ENCODE measurements around the gene DNM2. TPM values are rescaled to one million over a fixed set of nuclear protein-coding genes. Genes with fewer than 3 reads are reported as not detected.

Gene DNM2
- total and polyA plus RNA-seq, 10 of the 15 experiments (the other 5 are each of a cell fraction or from before 2014, with no cell fraction given) = 1.2 to 146 (median 68.9) TPM

DNA sequence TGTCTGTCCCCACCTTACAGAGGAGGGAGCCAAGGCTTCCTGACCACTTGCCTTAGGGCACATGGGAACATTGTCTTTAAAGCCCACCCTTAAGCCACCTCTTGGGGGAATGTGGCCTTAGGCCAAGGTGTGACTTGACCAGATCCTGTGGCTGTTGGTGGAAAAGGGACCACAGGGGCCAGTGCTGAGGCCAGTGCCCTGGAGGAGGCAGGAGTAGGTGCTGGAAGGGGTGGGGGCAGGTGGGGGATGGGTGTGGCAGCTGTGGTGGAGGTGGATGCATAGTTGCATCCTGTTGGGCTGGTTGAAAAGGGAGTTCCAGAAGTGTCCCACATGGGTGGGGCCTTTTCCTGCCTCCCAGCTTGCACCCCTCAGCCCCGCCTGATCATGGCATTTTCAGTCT, 44.8 kb downstream of the DNM2 start:
- H4K20me1 ChIP-seq (ENCODE audit: control insufficient read depth, insufficient read depth) = no peaks in the 10 kb centered on the region
- BruUV-seq (replicated peaks) = no TSS peak
- H3K27me3 ChIP-seq (replicated peaks in 1 of 2; ENCODE audit: control insufficient read depth in 2 of 2, insufficient read depth in 2 of 2, low read length in 1 of 2) = no peaks in the 10 kb centered on the region
- peaks cover 15% of the 10 kb centered on the region for H3K4me1 ChIP-seq (ENCODE audit: control insufficient read depth, insufficient read depth, low read length)
- ChIA-PET SMC1A (ENCODE audit: uncharacterized antibody, unreplicated experiment) (interaction anchor here (1.5 kb wide), 1 partner anchor 44 kb away, joined by 8 read pairs; the partner anchor contains the start of gene DNM2), CTCF (interaction anchor here (1.1 to 5.1 kb wide), 3 partner anchors 46 to 58 kb away, joined by 3 to 36 read pairs (median 3); partner anchors contain the start of gene DNM2), RAD21 (ENCODE audit: unreplicated experiment) (interaction anchor here (0.9 kb wide), 1 partner anchor 45 kb away, joined by 3 read pairs; the partner anchor contains the start of gene DNM2), POLR2A (interaction anchor here (0.5 kb wide), 1 partner anchor 834 kb away, joined by 4 read pairs; no protein-coding TSS in a partner anchor)
- FAIRE-seq = no peak
- no peak for ATAC-seq
- DNase-seq (ENCODE audit: low read depth, low spot score) = no peak
- in situ Hi-C loops (cut with MboI) = no loop called here
- H3K4me3 ChIP-seq = no peak overlapping the region
- TF ChIP-seq HDGF (IDR thresholded peaks at IDR 0.05) (no peak), CBX3 (IDR thresholded peaks at IDR 0.05; ENCODE audit: borderline replicate concordance, low read depth) (no peak), ZNF24 (IDR thresholded peaks at IDR 0.05) (no peak), NFYB (IDR thresholded peaks at IDR 0.05; ENCODE audit: insufficient read depth, low read depth, low read length) (no peak), POLR2AphosphoS5 (IDR thresholded peaks at IDR 0.05; ENCODE audit: low read length) (no peak), KLF5 (IDR thresholded peaks at IDR 0.05; ENCODE audit: partially characterized antibody) (no peak), SUZ12 (IDR thresholded peaks at IDR 0.05; ENCODE audit: unreplicated experiment) (no peak), ATF7 (IDR thresholded peaks at IDR 0.05; ENCODE audit: low read depth) (no peak), TAF1 (IDR thresholded peaks at IDR 0.05; ENCODE audit: borderline replicate concordance, low read depth, low read length) (no peak)
- TF ChIP-seq, protein P1, sequence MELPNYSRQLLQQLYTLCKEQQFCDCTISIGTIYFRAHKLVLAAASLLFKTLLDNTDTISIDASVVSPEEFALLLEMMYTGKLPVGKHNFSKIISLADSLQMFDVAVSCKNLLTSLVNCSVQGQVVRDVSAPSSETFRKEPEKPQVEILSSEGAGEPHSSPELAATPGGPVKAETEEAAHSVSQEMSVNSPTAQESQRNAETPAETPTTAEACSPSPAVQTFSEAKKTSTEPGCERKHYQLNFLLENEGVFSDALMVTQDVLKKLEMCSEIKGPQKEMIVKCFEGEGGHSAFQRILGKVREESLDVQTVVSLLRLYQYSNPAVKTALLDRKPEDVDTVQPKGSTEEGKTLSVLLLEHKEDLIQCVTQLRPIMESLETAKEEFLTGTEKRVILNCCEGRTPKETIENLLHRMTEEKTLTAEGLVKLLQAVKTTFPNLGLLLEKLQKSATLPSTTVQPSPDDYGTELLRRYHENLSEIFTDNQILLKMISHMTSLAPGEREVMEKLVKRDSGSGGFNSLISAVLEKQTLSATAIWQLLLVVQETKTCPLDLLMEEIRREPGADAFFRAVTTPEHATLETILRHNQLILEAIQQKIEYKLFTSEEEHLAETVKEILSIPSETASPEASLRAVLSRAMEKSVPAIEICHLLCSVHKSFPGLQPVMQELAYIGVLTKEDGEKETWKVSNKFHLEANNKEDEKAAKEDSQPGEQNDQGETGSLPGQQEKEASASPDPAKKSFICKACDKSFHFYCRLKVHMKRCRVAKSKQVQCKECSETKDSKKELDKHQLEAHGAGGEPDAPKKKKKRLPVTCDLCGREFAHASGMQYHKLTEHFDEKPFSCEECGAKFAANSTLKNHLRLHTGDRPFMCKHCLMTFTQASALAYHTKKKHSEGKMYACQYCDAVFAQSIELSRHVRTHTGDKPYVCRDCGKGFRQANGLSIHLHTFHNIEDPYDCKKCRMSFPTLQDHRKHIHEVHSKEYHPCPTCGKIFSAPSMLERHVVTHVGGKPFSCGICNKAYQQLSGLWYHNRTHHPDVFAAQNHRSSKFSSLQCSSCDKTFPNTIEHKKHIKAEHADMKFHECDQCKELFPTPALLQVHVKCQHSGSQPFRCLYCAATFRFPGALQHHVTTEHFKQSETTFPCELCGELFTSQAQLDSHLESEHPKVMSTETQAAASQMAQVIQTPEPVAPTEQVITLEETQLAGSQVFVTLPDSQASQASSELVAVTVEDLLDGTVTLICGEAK (IDR thresholded peaks at IDR 0.05; ENCODE audit: borderline replicate concordance) = no peak
- H3K9me3 ChIP-seq (replicated peaks; ENCODE audit: control insufficient read depth, insufficient read depth, low read length) = no peaks in the 10 kb centered on the region
- H3K36me3 ChIP-seq (ENCODE audit: control insufficient read depth in 2 of 2, insufficient read depth in 2 of 2, low read length in 1 of 2) = peaks cover 11 to 23% of the 10 kb centered on the region in 2 experiments; a peak in 3 of 4 replicates
- peaks cover 9% of the 10 kb centered on the region for H3K79me2 ChIP-seq (ENCODE audit: control insufficient read depth, insufficient read depth, low read length)
- H3K4me2 ChIP-seq (ENCODE audit: control insufficient read depth, insufficient read depth) = no peak overlapping the region
- 0% methylated on average over 1 of the region's 1 CpG for WGBS (ENCODE audit: insufficient coverage, insufficient replicate concordance, low lambda C conversion rate, missing lambda C conversion rate)
- no peak overlapping the region for H3K27ac ChIP-seq (ENCODE audit: control insufficient read depth, insufficient read depth)
- intact Hi-C loops (cut with micrococcal nuclease; ENCODE audit: unreplicated experiment) = no loop called here
- no peak overlapping the region for H2AFZ ChIP-seq (ENCODE audit: control insufficient read depth, low read depth, low read length)
- no peak overlapping the region for H3K9ac ChIP-seq (ENCODE audit: control insufficient read depth, insufficient read depth, low read length)
